Dermis microvascular lymphatic vessel endothelial cell (primary cell): ENCODE data around the gene SMAD3. TPM values are rescaled to one million over a fixed set of nuclear protein-coding genes. Genes with fewer than 3 reads are reported as not detected.

Experiments
- DNase-seq, 2 donors: peaks; one replicate each; pipeline versions ENCODE4 v3.0.0 to v3.0.0-alpha.2; 2010; ENCODE audit warnings: low read depth in 2 of 2
- total RNA-seq: library from RNA; depleted of rRNA; stranded (reverse); fragments of >200 nt; gene quantifications from 2 replicates; pipeline ENCODE4 v1.2.1, GENCODE V29; 2014

SMAD3 gene
- total RNA-seq, 1 donor from 2014 or later: 12.3 TPM

DNA sequence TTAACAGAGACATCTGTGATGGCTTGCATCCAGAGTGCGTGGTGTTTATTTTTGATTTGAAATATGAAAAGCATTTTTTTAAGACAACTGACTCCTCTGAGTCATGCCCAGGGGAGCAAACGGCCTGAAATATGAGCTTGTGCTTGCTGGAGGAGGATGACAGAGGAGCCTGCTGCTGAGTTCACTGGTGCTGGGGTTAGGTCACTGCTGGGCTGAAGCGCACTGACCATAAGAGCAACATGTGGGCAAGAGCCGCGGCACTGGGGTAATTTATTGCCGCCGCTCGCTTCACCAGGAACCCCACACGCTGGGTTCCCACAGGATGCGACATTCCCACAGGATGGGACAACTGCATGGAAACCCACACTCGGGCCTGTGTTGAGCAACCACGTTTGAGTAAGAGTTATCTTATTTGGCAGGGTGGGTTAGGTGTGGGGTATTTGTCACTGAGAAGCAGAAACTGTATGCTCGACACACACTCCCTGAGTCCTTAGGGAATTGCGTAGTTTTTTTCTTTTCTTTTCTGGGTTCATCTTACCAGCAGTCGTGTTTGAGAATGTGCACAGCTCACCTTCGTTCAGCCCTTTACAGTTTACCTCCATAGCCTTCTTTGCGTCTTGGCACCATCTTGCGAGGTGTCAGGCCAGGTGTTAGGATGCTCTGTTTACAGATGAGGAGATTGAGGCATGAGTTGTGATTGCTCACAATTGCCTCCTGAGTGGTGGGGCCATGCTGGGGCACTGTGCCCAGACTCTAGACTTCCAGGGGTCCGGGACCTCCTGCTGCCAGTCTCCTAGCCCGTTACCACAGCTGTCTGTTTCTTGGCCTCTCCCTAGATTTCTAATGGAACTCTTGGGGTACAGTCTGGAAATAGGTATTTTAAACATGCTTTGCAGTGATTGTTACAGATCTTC, 60.4 kb downstream of the SMAD3 start:
- peak; percentile 60 to 98 for DNase-seq

DNA sequence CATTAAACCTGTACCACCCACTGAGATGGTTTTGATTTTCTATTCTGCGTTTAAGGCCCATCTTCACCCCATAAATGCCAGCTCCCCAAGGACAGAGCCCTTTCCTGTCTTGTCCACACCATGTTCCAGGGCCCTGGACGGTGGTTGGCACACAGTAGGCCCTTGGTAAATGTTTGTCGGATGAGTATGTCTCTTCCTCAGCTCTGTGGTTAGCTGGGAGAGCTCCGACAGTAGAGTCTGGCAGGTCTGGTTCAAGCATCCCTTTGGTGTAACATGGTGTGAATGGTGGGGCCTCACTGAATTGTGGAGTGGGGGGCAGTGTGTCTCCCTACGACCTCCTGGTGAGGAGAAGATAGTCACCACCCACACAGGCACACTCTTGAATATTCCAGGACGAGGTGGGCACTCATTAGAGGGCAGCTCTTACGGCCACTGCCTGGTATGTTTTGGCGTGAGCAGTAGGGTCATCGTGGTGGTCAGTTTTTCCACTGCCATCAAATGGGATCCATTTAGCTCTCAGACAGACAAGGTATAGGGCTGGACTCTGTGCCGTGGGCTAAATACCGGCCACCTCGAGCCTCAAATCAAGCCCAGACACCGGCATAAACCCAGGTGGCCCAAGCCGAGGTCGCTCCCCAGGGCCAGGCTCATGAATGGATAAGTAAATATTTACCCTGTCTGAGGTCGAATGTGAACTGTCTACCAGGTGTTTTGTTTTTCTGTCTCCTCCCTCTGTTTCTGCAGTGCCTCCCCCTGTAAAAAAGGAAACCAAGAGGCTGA, 61.3 kb downstream of the SMAD3 start:
- DNase-seq: no peak

DNA sequence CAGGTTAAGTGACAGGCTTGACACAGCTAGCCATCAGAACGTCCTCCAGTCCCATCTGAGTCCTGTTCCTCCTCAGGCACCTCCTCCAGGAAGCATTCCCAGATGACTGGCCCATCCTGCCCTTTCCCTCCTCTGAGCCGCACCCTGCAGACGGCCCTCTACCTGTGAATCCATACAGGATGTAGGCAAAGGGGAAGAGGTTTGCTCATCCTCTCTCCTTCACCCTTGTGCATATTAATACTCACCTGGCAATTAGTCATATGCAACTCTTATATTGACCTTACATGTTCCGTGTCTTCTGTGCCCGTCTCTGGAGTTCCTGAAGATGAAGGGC, 61.9 kb downstream of the SMAD3 start:
- no peak for DNase-seq

DNA sequence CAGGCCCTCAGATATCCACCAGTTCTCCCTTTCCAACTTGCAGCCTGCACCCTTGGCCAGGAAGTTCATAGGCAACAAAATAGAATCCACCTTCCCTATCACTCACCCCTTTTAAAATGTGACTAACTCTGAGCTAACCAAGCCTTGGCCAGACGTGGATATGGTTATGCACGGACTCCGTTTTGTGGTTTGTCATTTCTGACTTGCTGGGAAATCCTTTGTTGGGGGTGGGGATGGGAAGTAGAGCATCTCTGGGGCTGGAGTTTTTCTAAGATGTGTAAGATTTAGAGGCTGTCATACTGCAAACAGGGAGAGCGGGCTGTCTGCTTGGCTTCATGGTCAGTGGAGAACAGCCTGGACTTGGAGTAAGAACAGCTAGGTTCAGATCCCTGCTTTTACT, 62.6 kb downstream of the SMAD3 start:
- DNase-seq: peak in 1 of 2 donors; percentile 69

DNA sequence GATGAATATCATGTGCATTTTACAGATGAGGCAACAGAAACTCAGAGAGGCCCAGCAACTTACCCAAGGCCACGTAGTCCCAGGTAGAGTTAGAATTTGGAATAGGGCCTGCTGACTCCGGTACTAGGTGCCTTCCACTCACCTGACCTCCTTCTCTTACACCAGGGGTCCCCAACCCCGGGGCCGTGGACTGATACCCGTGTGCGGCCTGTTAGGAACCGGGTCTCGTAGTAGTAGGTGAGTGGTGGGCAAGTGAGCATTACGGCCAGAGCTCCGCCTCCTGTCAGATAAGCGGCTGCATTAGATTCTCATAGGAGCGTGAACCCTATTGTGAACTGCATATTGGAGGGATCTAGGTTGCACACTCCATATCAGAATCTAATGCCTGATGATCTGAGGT, 64.8 kb downstream of the SMAD3 start:
- DNase-seq: no peak

DNA sequence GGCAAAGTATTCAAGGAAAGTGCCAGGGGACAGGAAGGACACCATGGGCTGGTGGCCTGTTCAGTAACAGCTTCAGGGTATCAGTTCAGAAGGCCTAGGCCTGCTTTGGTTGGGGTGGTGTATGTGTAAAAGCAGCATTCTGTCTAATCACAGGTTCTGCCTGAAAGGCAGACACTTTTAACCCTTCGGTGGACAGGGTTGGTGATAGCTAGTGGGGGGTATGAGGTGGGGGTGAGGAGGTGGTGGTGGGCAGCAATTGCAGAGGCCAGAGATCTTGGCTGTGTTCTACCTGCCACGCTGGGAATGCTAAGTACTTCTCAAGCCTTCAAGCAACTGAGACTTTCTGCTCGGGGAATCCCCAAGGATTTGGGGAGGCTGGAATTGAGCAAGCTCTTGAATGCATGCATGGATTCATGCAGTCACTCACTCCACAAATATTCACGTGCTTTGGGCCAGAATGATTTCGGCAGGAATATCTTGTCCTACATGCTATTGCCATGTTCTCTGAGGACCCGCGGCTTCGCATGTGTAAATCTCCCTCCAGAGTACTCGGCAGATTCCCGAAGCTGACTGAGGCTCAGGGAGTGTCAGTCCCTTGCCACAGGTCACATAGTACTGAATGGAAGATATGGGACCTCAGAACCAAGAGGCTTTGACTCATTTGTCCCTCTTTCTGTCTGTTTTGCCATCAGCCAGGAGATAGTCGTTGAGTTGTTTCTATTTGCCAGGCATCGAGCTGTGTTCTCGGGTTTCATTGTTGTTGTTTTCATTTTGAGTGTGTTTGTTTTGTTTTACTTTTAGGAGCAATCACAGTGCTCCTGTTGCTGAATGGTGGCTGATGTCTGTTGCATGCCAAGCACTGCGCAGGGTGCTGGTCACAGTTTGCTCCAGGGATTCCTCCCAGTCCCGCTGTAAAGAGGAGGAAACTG, 65.5 kb downstream of the SMAD3 start:
- DNase-seq: no peak

DNA sequence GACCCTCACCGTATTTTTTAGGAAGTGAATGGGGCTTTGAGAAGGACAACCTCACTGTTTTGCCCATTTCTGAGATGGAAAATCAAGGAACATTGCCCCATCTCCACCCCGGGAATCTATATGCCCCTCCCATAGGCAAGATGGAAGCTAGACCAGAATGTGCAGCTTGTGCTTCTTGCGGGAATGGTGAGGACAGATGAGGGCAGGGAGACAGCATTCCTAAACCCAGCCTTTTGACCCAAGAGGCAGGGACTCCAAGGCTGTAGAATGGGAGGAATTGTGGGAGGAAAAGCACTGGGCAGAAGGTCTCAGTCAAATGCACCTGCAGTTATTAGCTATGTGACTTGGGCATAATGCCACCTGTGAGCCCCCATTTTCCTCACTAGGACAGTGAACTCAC, 66.9 kb downstream of the SMAD3 start:
- no peak for DNase-seq

DNA sequence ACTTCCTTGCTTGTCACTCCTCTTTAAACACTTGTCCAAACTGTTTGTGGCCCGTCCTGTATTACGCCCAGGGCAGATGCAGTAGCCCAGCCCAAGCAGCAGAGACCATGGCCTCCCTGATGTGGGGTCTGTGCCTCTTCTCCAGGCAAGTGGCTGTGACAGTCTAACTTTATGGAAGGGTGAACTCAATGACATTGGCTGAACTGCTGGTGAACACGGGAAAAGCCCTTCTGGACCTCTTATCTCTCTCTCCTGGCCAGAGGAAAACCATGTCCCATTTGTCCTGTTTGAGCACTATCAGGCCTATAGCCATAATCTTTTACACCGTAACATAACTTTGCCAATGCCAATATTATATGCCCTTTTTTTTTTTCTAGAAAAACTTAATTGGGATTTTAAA, 67.6 kb downstream of the SMAD3 start:
- DNase-seq: no peak

DNA sequence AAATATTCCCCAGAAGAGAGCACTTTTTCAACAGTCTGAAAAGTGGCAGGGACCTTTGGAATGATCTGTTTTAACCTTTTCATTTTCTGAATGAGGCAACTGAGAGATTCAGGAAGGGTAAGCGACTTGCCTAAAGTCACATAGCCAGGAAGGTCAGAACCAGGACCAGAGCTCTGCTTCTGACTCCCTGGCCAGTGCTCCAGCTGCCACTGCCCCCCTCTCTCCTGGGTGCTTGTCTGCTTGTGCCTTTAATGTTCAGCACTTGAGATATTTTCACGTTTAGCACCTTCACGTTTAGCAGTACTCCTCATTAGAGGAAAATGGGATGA, 68.3 kb downstream of the SMAD3 start:
- no peak for DNase-seq

DNA sequence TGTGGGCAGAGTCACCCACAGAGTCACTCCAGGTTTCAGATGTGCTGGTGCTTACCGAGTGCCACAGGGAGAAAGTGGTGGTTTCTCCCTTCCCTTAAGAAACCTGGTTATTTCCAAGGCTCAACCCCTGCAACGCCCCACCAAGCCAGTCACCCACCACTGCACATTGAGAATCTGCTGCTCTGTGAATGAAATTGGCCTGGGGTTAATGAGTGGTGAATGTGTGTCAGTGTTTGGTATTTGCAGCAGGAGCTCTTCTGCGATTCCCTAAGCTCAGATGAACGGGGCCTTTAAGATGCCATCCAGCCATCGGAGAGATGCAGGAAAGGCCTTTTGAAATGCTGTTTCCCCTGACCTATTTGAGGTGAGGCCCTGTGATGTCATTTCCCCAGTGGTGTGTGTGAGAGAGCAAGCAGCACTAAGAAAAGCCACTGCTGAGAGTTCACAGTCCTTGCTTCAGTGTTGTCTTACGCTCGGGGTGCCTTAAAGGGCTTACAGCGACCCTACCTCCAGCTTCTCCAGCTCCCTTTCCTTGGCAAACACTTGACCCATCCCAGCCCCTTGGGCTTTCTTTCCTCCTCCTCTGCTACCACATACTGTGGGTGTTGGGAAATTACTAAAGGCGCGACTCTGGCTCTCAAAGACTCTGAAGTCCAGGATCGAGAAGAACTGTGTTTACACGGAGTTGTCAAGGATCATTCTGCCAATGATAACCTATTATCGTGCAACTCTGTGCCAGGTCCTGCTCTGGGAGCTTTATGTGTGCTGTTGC, 68.9 kb downstream of the SMAD3 start:
- DNase-seq: peak in 1 of 2 donors; percentile 81

DNA sequence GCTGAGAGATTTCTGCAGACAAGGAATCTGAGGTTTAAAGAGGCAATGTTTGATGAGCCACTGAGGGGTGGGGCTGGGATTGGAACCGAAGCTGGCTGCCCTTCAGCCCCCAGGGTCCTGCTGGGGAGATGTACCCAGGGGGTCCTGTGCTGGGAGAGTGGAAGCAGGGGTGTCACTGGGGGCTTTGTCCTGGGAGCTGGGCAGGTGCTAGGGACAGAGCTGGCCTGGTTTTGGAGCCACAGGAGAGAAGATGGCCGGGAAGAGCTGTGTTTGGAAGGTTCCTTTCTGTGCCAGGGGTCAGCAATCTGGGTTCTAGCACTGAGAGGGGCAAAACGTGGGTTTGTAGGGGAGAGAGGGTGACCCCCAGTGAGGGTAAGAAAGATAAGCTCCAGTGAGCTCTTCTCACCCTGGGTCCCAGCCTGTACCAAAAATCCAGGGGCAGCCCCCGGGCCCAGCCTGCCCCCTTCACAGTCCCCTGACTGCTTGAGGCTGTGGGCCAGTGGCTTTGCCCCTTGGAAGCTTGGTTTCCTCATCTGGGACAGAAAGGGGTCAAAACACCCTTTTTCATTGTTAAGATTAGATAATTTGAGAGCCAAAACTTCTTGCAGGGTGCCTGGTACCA, 69.6 kb downstream of the SMAD3 start:
- no peak for DNase-seq

DNA sequence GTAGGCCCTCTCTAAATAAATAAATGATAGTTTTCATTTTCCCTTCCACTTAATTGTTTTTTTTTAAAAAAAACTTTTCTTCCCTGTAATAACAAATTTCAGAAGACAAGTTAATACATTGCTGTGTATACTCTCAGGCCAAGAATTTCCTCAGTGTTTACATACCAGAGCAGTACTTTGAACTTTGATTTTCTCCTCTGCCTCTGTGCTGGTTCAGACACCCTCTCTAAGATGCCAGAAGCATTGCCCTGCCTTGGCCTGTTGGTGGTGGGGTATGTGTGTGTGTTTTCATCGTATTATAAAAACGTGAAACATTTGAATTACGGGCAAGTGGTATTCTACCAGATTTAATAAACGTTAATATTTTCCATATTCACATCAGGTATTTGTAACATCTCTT, 70.1 kb downstream of the SMAD3 start:
- no peak for DNase-seq

DNA sequence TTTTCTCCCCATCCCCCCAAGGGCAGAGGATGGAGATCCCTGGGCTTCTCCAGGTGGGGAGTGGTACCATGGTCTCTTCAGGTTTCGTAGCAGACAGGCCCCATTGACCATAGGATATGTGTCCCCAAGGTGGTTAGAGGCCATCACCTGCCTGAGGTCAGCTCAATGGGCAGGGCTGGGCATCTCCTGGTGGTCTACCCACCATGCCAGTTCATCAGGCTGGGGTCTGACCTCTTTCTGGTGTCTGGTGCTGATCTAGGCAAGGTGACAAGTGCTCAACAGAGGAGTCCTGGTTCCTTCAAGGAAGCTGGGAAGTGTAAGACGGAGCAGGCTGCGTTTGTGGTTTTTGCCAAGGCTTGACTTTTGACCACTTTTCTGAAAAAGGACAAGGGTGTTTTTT, 71.4 kb downstream of the SMAD3 start:
- no peak for DNase-seq

DNA sequence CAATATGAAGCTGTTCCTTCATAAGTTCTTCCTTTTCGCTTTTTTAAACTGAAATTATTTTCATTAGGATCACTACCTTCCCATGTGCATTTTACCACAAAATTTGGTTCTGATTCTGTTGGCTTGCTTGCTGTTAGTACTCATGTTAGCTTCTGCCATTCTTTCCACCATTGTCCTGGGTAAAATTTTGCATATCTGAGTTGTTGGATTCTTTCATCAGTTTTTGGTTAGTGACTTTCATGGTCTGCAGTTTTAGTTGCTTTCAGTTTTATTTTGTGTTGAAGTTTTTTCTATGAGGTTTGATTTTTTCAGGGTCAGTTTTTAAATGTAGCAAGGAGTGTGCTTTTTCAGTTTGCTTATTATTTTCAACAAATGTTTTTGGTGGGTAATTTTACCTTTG, 71.9 kb downstream of the SMAD3 start:
- DNase-seq: no peak

DNA sequence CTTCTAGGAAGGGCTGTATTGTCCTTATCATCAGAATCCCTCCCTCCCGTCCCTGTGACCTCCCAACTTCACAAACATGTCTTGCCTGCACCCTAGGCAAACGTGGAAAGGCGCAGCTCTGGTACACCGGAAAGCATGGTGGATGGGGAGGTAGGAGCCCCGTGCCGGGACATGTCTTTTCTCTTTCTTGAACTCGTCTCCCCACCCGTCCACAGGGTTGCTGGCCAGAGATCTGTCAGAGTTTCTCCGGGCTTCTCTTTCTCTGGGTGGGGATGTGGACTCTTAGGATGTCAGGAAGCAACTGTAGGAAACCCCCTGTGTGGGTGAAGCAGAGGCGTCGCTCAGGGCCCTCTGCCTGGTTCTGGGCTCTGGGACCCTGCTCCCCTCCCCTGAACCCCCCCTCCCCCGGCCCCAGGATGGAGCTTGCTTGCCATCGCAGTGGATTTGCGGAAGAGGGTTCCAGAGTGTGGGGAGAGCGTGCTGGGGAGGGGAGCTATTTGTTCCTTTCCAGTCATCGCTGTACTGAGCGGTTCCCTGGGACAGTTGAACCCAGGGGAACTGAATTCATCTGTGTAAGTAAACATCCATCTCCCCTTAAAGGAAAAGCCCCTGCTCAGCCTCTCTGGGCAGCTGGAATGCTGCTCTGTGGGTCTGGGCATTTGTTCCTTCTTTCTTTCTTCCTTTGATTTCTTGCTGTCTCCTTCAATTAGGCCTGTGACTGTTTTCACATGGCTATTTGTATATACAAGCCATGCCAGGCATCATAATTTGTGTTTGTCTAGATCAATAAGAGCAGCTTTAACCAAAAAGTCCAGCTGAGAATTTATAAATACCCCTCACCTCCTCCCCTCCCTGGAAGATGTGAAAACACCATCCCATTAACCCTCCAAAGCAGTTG, 72.8 kb downstream of the SMAD3 start:
- no peak for DNase-seq

DNA sequence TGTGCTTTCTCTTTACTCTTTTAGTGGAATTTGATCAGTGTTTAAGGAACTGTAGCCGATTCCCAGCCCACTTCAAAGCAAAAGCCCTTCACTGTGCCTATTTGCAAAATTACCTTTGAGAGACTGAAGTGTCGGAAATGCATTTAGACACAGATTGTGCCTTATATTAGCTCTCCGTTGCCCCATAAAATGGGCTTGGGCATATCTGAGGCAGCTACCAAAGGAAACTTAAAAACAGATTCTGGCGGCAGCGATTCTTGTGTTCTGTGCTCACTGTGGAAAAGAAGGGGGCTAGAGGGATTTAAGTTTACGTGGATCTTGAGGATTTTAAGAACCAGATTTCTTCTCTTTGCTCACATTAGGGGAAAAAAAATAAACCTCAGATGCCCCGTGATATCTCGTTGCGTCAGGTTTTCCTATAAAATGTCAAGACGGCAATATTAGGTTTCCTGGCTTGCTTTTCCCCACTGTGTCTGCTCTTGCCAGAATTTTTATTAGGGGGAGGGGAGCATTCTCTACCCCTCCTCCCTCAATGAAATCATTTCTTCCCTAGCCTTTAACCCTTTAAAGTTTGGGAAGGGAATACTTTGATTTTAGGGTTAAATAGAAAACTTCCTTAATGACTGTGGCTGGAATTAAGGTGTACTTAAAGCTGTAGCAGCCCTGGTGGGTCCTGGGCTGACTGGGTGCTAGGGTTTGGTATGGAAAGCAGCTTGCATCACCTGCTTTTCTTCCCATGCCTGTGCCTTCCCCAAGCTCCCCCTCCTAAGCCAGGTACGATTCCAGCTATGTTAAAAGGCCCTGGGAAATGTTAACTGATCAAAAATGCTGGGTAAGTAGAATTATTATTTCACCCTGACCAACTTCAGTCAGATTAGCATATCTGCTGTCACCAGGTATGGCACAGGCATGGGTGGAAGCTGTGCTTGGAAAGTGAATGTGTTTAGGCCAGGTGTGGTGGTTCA, 73.8 kb downstream of the SMAD3 start:
- DNase-seq: peak in 1 of 2 donors; percentile 65

DNA sequence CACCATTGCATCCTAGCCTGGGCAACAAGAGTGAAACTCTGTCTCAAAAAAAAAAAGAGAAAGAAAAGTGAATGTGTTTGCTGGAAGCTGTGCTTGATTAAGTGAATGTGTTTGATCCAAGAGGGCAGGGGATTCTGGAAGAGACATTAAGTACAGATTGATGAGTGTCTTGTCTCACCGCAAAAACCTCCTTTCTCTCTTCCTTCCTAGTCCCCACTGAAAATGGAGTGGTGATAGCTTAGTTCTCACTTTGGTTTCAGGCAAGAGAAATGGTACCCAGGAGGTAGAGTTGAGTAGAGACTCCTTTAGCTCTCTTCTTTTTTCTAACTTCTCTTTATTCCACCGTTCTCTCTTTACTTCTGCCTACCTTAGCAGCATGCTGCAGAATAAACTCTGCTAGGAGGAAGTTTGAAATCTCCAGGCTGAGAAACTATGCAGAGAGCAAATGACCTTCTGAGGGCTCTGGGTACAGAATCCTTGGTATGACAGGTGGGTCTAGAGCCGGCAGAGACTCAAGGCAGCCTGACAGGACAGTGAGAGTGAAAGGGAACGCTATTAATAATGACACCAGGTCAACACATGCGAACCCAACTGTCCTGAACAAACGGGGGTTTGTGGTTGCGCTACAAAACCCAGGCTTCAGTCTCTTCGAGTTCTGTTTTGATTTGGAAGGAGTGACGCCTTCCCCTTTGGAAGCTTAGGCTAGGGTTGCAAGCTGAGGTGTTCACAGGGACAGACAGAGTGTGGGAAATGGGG, 74.9 kb downstream of the SMAD3 start:
- no peak for DNase-seq
